Measurements from ENCODE around the gene RFX2.

- no peak for TF ChIP-seq GATA2 (IDR thresholded peaks at IDR 0.05; ENCODE audit: low read depth, low read length)
- TF ChIP-seq GATA3 (IDR thresholded peaks at IDR 0.05; ENCODE audit: low read depth, low read length) = no peak
Measured at GRCh38 chr19:6098574-6098973, 11.7 kb downstream of the RFX2 start.
